GM18907 (cell line): ENCODE results near the gene CDH4.
A peak's percentile ranks its signal among the peaks of the same experiment; 100 is the strongest.

Experiments
- ATAC-seq: cut with Tn5 transposase; IDR thresholded peaks from one replicate; pipeline ENCODE4 v1.9.1; 2021; ENCODE audit warnings: mild to moderate bottlenecking, moderate library complexity; ENCODE audit not compliant: unreplicated experiment

CDH4 gene

GRCh38 chr20:61908057-61909026 is 656.3 kb downstream of the CDH4 start:
- ATAC-seq, result no peak

GRCh38 chr20:61909028-61909427 is 657.0 kb downstream of the CDH4 start:
- no peak for ATAC-seq

GRCh38 chr20:61909821-61910220 is 657.8 kb downstream of the CDH4 start:
- ATAC-seq, result no peak

- ATAC-seq, result no peak
Measured at GRCh38 chr20:61911824-61912223, 659.8 kb downstream of the CDH4 start.

GRCh38 chr20:61912665-61913422 is 660.8 kb downstream of the CDH4 start:
- ATAC-seq, result peak; percentile 86

- ATAC-seq, result no peak
Measured at GRCh38 chr20:61913423-61914225, 661.6 kb downstream of the CDH4 start.

GRCh38 chr20:61915101-61915500 is 663.0 kb downstream of the CDH4 start:
- ATAC-seq, result no peak

- no peak for ATAC-seq
Measured at GRCh38 chr20:61916318-61916891, 664.3 kb downstream of the CDH4 start.

- ATAC-seq, result no peak
Measured at GRCh38 chr20:61917474-61918145, 665.5 kb downstream of the CDH4 start.

- ATAC-seq, result no peak
Measured at GRCh38 chr20:61918548-61918947, 666.5 kb downstream of the CDH4 start.

- no peak for ATAC-seq
Measured at GRCh38 chr20:61919239-61919638, 667.2 kb downstream of the CDH4 start.

GRCh38 chr20:61919675-61920365 is 667.8 kb downstream of the CDH4 start:
- ATAC-seq, result no peak

- ATAC-seq, result no peak
Measured at GRCh38 chr20:61922411-61922810, 670.4 kb downstream of the CDH4 start.

GRCh38 chr20:61922936-61923335 is 670.9 kb downstream of the CDH4 start:
- ATAC-seq, result no peak

- no peak for ATAC-seq
Measured at GRCh38 chr20:61923371-61924166, 671.5 kb downstream of the CDH4 start.

GRCh38 chr20:61924211-61924857 is 672.3 kb downstream of the CDH4 start:
- ATAC-seq, result no peak

- no peak for ATAC-seq
Measured at GRCh38 chr20:61924858-61925554, 672.9 kb downstream of the CDH4 start.
